Fibroblast of mammary gland (primary cell): ENCODE results near the gene PARD3B.

Experiments used
- DNase-seq: peaks from one replicate; pipeline ENCODE4 v3.0.0-alpha.2; 2010; ENCODE audit warnings: low read depth
- H3K4me3 ChIP-seq: 2 replicates; pipeline ENCODE4 v1.5.1; 2011; ENCODE audit warnings: low read depth, mild to moderate bottlenecking, low read length, moderate library complexity; ENCODE audit not compliant: control insufficient read depth
- CTCF ChIP-seq: conservative IDR thresholded peaks from 2 replicates; pipeline ENCODE4 v1.5.1; 2011; ENCODE audit warnings: low read depth, low read length, inconsistent platforms; ENCODE audit not compliant: control insufficient read depth, insufficient read depth

The PARD3B gene

GRCh38 chr2:205017381-205017780, 472.1 kb downstream of the PARD3B start:
- TF ChIP-seq CTCF = no peak
- H3K4me3 ChIP-seq = no peak overlapping the region
- DNase-seq = no peak

GRCh38 chr2:205017912-205018311, 472.6 kb downstream of the PARD3B start:
- H3K4me3 ChIP-seq = no peak overlapping the region
- no peak for DNase-seq
- no peak for TF ChIP-seq CTCF

- H3K4me3 ChIP-seq = no peak overlapping the region
- no peak for TF ChIP-seq CTCF
- DNase-seq = no peak
Measured at GRCh38 chr2:205020673-205021072, 475.4 kb downstream of the PARD3B start.

GRCh38 chr2:205022841-205023240, 477.6 kb downstream of the PARD3B start:
- no peak for TF ChIP-seq CTCF
- DNase-seq = no peak
- no peak overlapping the region for H3K4me3 ChIP-seq

GRCh38 chr2:205024822-205025518, 479.7 kb downstream of the PARD3B start:
- TF ChIP-seq CTCF = no peak
- H3K4me3 ChIP-seq = no peak overlapping the region
- DNase-seq = peak; percentile 98

GRCh38 chr2:205025580-205026240, 480.4 kb downstream of the PARD3B start:
- H3K4me3 ChIP-seq = no peak overlapping the region
- no peak for TF ChIP-seq CTCF
- no peak for DNase-seq
